K562 (cell line): ENCODE measurements around the gene CREG1. TPM values are rescaled to one million over a fixed set of nuclear protein-coding genes. Genes with fewer than 3 reads are reported as not detected.

Experiments
- ATAC-seq: fragments of 200-7000 bp; cut with Tn5 transposase; 3 replicates; pipeline ENCODE4 v1.9.1; 2020; ENCODE audit warnings: moderate library complexity
- BruUV-seq: library from RNA; stranded (reverse); fragments of 400-500 nt; replicated peaks from 2 replicates; lab custom pipeline; 2021; lab: Mats Ljungman, UMichigan
- CTCF ChIA-PET: fragments of 300-600 bp; formaldehyde crosslinking; extraction: SDS; loops from one replicate; lab custom pipeline; 2021; ENCODE audit warnings: low intra/inter-chr PET ratio; lab: Yijun Ruan, JAX
- POLR2A ChIA-PET: fragments of 300-600, 350-650 bp; sonication (Branson Sonifier 250); formaldehyde crosslinking; extraction: SDS; loops from one replicate; lab custom pipeline; 2021; ENCODE audit warnings: antibody characterized with exemption, inconsistent platforms; lab: Yijun Ruan, JAX
- DNase-seq, 4 experiments: peaks; one replicate each; pipeline versions ENCODE4 v3.0.0 to v3.0.0-alpha.2; 2011 to 2018; ENCODE audit warnings: low spot score in 3 of 4, mixed read lengths in 3 of 4; ENCODE audit errors: extremely low read depth in 1 of 4
- FAIRE-seq: peaks from 2 replicates; lab custom pipeline; 2011; peaks lifted over from hg19 to GRCh38; lab: Jason Lieb, UNC
- H2AFZ ChIP-seq: 2 replicates; pipeline ENCODE4 v1.6.0; 2011; ENCODE audit warnings: low read depth, low read length, control low read depth, inconsistent platforms
- H3K27ac ChIP-seq: fragments of 200-600 bp; 3 replicates; pipeline ENCODE4 v1.8.0; 2011; ENCODE audit warnings: low read depth, mild to moderate bottlenecking, control low read depth, inconsistent platforms, low read length, moderate library complexity, mixed read lengths; ENCODE audit errors: extremely low read depth
- H3K27me3 ChIP-seq, 2 experiments: fragments of 300-600 bp in 1 of 2; 2 replicates in 1 of 2; 3 replicates in 1 of 2; pipeline versions ENCODE4 v1.6.0 to v1.8.0; 2011; ENCODE audit warnings: inconsistent platforms in 2 of 2, low read length in 2 of 2, mild to moderate bottlenecking in 1 of 2, mixed read lengths in 1 of 2, moderate library complexity in 1 of 2; ENCODE audit not compliant: control insufficient read depth in 2 of 2, insufficient read depth in 2 of 2
- H3K36me3 ChIP-seq: fragments of 300-600 bp; 3 replicates; pipeline ENCODE4 v1.8.0; 2011; ENCODE audit warnings: mild to moderate bottlenecking, low read length, inconsistent platforms; ENCODE audit not compliant: control insufficient read depth, insufficient read depth
- H3K4me1 ChIP-seq, 2 experiments: fragments of 200-600 bp in 1 of 2; replicated peaks in 1 of 2; 2 replicates in 1 of 2; 3 replicates in 1 of 2; pipeline versions ENCODE4 v1.5.1 to v1.8.0; 2011; ENCODE audit warnings: inconsistent platforms in 2 of 2, low read length in 2 of 2, mild to moderate bottlenecking in 1 of 2, mixed read lengths in 1 of 2, moderate library complexity in 1 of 2; ENCODE audit not compliant: control insufficient read depth in 2 of 2, insufficient read depth in 2 of 2
- H3K4me2 ChIP-seq: 2 replicates; pipeline ENCODE4 v1.6.1; 2011; ENCODE audit warnings: low read length, control low read depth, inconsistent platforms, mixed read lengths; ENCODE audit not compliant: insufficient read depth
- H3K4me3 ChIP-seq: fragments of 200-600 bp; sonication (generic), shearing (Covaris generic); 2 replicates; pipeline ENCODE4 v1.5.1; 2016; ENCODE audit warnings: control low read depth, inconsistent platforms
- H3K79me2 ChIP-seq: fragments of 200-600 bp; 3 replicates; pipeline ENCODE4 v1.8.0; 2011; ENCODE audit warnings: low read length, inconsistent platforms; ENCODE audit not compliant: control insufficient read depth, insufficient read depth
- H3K9ac ChIP-seq, 2 experiments: 2 replicates each; pipeline versions ENCODE4 v1.6.0 to v1.6.1; 2011; ENCODE audit warnings: low read depth in 2 of 2, low read length in 2 of 2, control low read depth in 1 of 2, inconsistent platforms in 1 of 2, mild to moderate bottlenecking in 1 of 2, mixed read lengths in 1 of 2; ENCODE audit not compliant: insufficient read depth in 1 of 2
- H3K9me1 ChIP-seq: one replicate; pipeline ENCODE4 v1.6.0; 2011; ENCODE audit warnings: inconsistent platforms, mild to moderate bottlenecking, low read length, moderate library complexity; ENCODE audit not compliant: control insufficient read depth, insufficient read depth
- H3K9me3 ChIP-seq: replicated peaks from 2 replicates; pipeline ENCODE4 v1.5.1; 2011; ENCODE audit warnings: low read depth, low read length, inconsistent platforms; ENCODE audit not compliant: control insufficient read depth, insufficient read depth
- H4K20me1 ChIP-seq: replicated peaks from 2 replicates; pipeline ENCODE4 v1.6.1; 2011; ENCODE audit warnings: low read length, inconsistent platforms, mixed read lengths; ENCODE audit not compliant: control insufficient read depth, insufficient read depth
- BACH1 ChIP-seq: fragments of 200-800 bp; sonication (Bioruptor generic); IDR thresholded peaks from 2 replicates; pipeline ENCODE4 v1.6.1; 2016; ENCODE audit warnings: missing genetic modification characterization, missing compliant biosample characterization
- BDP1 ChIP-seq: IDR thresholded peaks from 3 replicates; pipeline ENCODE4 v1.6.1; 2011; ENCODE audit not compliant: insufficient read length, insufficient read depth
- ELK1 ChIP-seq: sonication (generic); formaldehyde crosslinking; IDR thresholded peaks from 2 replicates; pipeline ENCODE4 v1.8.1; 2022; ENCODE audit warnings: missing genetic modification reagents
- ETV6 ChIP-seq, 3 experiments: fragments of 150-350 bp in 1 of 3; sonication (generic) in 1 of 3; formaldehyde crosslinking in 1 of 3; IDR thresholded peaks; 2 replicates each; pipeline versions ENCODE4 v1.6.1 to v1.8.0; 2014 to 2022; ENCODE audit warnings: borderline replicate concordance in 2 of 3, low read depth in 2 of 3, antibody characterized with exemption in 1 of 3, low read length in 1 of 3, mild to moderate bottlenecking in 1 of 3, missing genetic modification reagents in 1 of 3
- NELFE ChIP-seq: IDR thresholded peaks from 2 replicates; pipeline ENCODE4 v1.6.1; 2011; ENCODE audit warnings: mild to moderate bottlenecking; ENCODE audit not compliant: insufficient read depth, insufficient read length
- RFX1 ChIP-seq: fragments of 450-650 bp; IDR thresholded peaks from 2 replicates; pipeline ENCODE4 v1.6.1; 2016; ENCODE audit warnings: mild to moderate bottlenecking, moderate library complexity
- RFX5 ChIP-seq: IDR thresholded peaks from 2 replicates; pipeline ENCODE4 v1.6.1; 2011; ENCODE audit warnings: low read depth, mild to moderate bottlenecking, improper control_type of control experiment, low read length
- TCF15 ChIP-seq: fragments of 250-450 bp; sonication (Bioruptor Pico); IDR thresholded peaks from 2 replicates; pipeline ENCODE4 v1.8.0; 2022; ENCODE audit warnings: moderate library complexity, mild to moderate bottlenecking, inconsistent platforms
- THAP12 ChIP-seq: fragments of 250-450 bp; sonication (Bioruptor Pico); IDR thresholded peaks from 2 replicates; pipeline ENCODE4 v1.9.0; 2021; ENCODE audit warnings: mild to moderate bottlenecking, inconsistent platforms
- ZBTB33 ChIP-seq: sonication (generic); formaldehyde crosslinking; IDR thresholded peaks from 2 replicates; pipeline ENCODE4 v1.8.1; 2023; ENCODE audit warnings: mild to moderate bottlenecking, missing genetic modification reagents
- ZFPM2 ChIP-seq: fragments of 250-450 bp; sonication (Bioruptor Pico); IDR thresholded peaks from 2 replicates; pipeline ENCODE4 v1.5.1; 2022; ENCODE audit warnings: mild to moderate bottlenecking
- ZNF12 ChIP-seq: sonication (generic); formaldehyde crosslinking; IDR thresholded peaks from 2 replicates; pipeline ENCODE4 v1.4.0; 2020; ENCODE audit warnings: mild to moderate bottlenecking, missing genetic modification reagents
- ZNF232 ChIP-seq: sonication (generic); formaldehyde crosslinking; IDR thresholded peaks from 2 replicates; pipeline ENCODE4 v1.8.0; 2022; ENCODE audit warnings: mild to moderate bottlenecking, missing genetic modification reagents
- ZNF316 ChIP-seq: fragments of 450-650 bp; IDR thresholded peaks from 2 replicates; pipeline ENCODE4 v1.6.1; 2016
- ZNF449 ChIP-seq: fragments of 250-450 bp; sonication (Bioruptor Pico); IDR thresholded peaks from 2 replicates; pipeline ENCODE4 v1.8.0; 2022; ENCODE audit warnings: moderate library complexity, mild to moderate bottlenecking, inconsistent platforms
- ZNF699 ChIP-seq: fragments of 250-450 bp; sonication (Bioruptor Pico); IDR thresholded peaks from 2 replicates; pipeline ENCODE4 v1.8.0; 2021; ENCODE audit warnings: mild to moderate bottlenecking, moderate library complexity; ENCODE audit not compliant: insufficient replicate concordance
- WGBS: fragments of 100-300 bp; shearing (Covaris generic); methylation state at CpG from one replicate; pipeline ENCODE4 v1.1.6; 2016; ENCODE audit warnings: low coverage, mixed read lengths; ENCODE audit not compliant: insufficient coverage; ENCODE audit errors: missing lambda C conversion rate; 5-methylcytosine and 5-hydroxymethylcytosine counted together
- in situ Hi-C: fragments of 300-500 bp; cut with MboI; formaldehyde crosslinking; loops from 4 replicates; pipeline ENCODE4 v1.15.0; 2018; ENCODE audit warnings: inconsistent platforms, mixed read lengths
- intact Hi-C: fragments of 100-400 bp; cut with micrococcal nuclease; formaldehyde crosslinking; loops from 2 replicates; pipeline ENCODE4 v1.14.2; 2022
- polyA plus RNA-seq, 8 experiments: library from polyadenylated mRNA; depleted of rRNA in 4 of 8; stranded (reverse) in 5 of 8; unstranded in 3 of 8; fragments of >200 nt; fragmentation: Nextera tagmentation in 2 of 8; fragmentation: Illumina TruSeq in 1 of 8; extraction: Ambion mirVana in 2 of 8; extraction: Trizol in 1 of 8; gene quantifications; 2 replicates each; pipeline versions ENCODE4 v1.2.1 to v1.2.3, GENCODE V29; 2011 to 2014; ENCODE audit warnings: inconsistent platforms in 1 of 8, missing spikeins in 1 of 8
- total RNA-seq, 7 experiments: library from RNA; depleted of rRNA in 6 of 7; stranded (reverse); fragments of >200 nt in 6 of 7; fragmentation: Illumina TruSeq in 2 of 7; extraction: Trizol in 2 of 7; gene quantifications; 2 replicates each; pipeline versions ENCODE4 v1.2.1 to v1.2.3, GENCODE V29; 2011 to 2021; ENCODE audit warnings: low replicate concordance in 1 of 7

Gene CREG1
- total and polyA plus RNA-seq, 9 of the 15 experiments (the other 6 are each of a cell fraction or from before 2014, with no cell fraction given) = 45.7 to 272 (median 161) TPM

GRCh38 chr1:167579986-167580385 is 26.4 kb upstream of the CREG1 start:
- Histone ChIP-seq H3K9ac (no peak overlapping the region), H3K9me1 (no peaks in the 10 kb centered on the region), H3K36me3 (no peaks in the 10 kb centered on the region), H3K4me3 (no peak overlapping the region), H3K27ac (no peak overlapping the region), H3K27me3 (peaks cover 0 to 2% of the 10 kb centered on the region in 2 experiments; a peak in 2 of 5 replicates), H3K4me2 (no peak overlapping the region), H4K20me1 (no peaks in the 10 kb centered on the region), H3K79me2 (no peaks in the 10 kb centered on the region), H2AFZ (no peak overlapping the region), H3K9me3 (no peaks in the 10 kb centered on the region), H3K4me1 (no peaks in the 10 kb centered on the region)
- DNase-seq = no peak
- no peak for FAIRE-seq
- no TSS peak for BruUV-seq
- WGBS = 16% methylated on average over 4 of the region's 4 CpGs
- POLR2A ChIA-PET = interaction anchor here (0.7 to 1.7 kb wide), 4 partner anchors 9 to 188 kb away, joined by 3 to 6 read pairs (median 3); no protein-coding TSS in a partner anchor
- intact Hi-C loops = no loop called here
- in situ Hi-C loops = no loop called here
- CTCF ChIA-PET = no interaction called here
- no peak for ATAC-seq
- TF ChIP-seq BACH1 (no peak), TCF15 (no peak), ZNF12 (no peak), NELFE (no peak), ETV6 (IDR thresholded peaks at IDR 0.05; ENCODE audit: borderline replicate concordance in 1 of 2, low read depth in 2 of 2, low read length in 1 of 2) (no peak), ETV6 (CRISPR knock-in tag; IDR thresholded peaks at IDR 0.05; ENCODE audit: borderline replicate concordance) (no peak), ELK1 (CRISPR knock-in tag) (no peak), BDP1 (no peak), RFX1 (no peak), ZNF232 (CRISPR knock-in tag) (no peak), ZNF699 (no peak), ZBTB33 (CRISPR knock-in tag) (no peak), ZNF316 (no peak), ZNF449 (CRISPR knock-in tag) (no peak), RFX5 (no peak), ZFPM2 (CRISPR knock-in tag) (no peak), THAP12 (CRISPR knock-in tag) (no peak)
